Stimulated activated CD4-positive, alpha-beta T cell treated with anti-CD3 and anti-CD28 coated beads, Interleukin-2, amount 100 ng/mL, for 48 hours (primary cell): ENCODE results near the gene FAM20A.
"Not testable (repeated sequence)": the region's sequence is repeated elsewhere in the genome, so short reads cannot be mapped to it uniquely, and the experiment has no call there.

Experiments
- DNase-seq, 2 donors: peaks; one replicate each; pipeline ENCODE4 v3.0.0-alpha.2; 2020

FAM20A gene

DNA sequence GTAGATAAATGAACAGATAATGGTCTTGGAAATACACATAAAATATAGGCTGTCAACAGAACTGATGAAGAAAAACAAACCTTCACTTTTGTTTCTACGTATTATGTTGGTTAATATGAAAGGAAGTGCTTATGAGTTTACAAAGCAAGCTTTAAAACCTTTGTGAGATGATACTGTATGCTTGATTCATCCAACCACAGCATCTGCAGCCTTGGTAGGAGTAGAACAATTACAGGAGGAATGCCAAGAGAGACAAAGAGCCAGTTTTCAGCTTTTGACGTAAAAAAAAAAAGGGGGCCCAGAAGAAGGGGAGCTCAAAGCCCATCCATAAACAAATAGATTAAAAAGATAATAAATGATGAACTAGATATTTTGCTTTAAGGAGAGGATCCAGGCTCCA, 13.3 kb downstream of the FAM20A start:
- no peak for DNase-seq

DNA sequence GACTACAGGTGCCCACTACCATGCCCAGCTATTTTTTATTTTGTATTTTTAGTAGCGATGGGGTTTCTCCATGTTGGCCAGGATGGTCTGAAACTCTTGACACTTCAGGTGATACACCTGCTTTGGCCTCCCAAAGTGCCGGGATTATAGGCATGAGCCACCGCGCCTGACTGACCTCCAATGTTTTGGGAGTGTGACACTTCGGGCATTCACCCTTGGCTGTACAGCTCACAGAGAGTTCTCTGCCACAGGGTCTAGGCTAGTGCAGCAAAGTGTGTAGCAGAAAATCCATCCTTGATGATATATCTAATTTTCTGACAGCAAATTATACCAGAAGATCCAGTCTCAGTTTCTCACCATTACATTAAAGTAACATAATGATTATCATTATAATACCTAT, 14.1 kb downstream of the FAM20A start:
- DNase-seq, result no peak

DNA sequence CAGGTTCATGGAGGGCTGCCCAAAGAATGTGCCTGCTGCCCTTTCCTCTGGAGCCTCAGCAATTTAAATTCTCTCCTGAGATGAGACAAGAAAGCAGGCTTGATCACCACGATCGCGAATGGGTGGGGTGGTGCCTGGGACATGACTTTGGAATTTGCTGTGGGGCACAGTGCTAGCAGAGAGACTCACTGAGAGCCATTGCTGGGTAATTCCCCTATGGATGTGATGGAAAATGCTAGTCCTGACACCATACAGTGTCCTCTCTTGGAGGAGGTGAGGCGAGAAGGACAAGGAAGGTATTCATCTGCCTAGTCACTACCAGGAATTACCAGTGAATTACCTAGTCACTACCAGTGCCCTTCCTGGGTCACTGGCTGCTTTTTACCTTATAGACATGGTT, 15.5 kb downstream of the FAM20A start:
- DNase-seq, result no peak

DNA sequence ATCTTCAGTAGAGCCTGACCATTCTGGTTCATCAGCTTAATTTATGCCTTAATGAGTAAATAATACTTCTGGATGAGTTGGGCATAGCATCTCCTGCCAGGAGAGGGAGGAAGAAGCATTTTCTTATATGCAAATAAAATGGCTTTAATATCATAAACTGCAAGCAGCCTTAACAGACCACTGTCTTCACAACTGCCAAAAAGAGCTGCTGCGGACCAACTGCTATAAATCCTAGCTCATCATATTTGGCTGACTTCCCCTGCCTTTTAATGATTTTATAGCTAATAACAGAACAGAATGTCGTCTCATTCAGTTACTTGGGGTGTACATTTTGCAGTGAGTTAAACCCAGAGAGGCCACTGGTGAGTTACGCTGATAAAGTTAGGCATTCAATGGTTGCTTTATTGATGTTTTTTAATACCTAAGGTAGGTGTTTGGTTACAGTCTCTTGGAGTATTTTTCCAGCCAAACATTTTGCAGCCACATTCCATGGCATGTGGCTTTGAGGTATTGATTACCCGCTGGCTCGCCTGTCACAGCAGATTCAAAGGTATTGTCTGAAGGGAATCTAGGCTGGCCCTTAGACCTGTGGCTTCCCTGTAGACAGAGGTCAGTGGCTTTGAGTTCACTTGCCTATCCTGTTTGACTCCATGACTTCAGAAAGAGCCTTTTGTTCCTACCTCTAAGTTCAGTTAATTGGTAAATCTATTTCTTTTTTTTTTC, 16.4 kb downstream of the FAM20A start:
- DNase-seq, result no peak

DNA sequence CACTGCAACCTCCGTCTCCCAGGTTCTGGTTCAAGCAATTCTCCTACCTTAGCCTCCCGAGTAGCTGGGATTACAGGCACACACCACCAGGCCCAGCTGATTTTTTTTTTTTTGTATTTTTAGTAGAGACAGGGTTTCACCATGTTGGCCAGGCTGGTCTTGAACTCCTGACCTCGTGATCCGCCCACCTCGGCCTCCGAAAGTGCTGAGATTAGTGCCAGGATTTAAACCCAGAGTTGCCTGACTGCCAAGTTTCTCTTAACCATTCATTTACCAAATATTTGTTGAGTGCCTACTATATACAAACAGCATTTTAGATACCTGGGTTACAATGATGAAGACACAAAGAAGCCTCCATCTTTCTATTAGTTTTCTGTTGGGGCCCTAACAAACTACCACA, 18.3 kb downstream of the FAM20A start:
- not testable (repeated sequence) for DNase-seq

DNA sequence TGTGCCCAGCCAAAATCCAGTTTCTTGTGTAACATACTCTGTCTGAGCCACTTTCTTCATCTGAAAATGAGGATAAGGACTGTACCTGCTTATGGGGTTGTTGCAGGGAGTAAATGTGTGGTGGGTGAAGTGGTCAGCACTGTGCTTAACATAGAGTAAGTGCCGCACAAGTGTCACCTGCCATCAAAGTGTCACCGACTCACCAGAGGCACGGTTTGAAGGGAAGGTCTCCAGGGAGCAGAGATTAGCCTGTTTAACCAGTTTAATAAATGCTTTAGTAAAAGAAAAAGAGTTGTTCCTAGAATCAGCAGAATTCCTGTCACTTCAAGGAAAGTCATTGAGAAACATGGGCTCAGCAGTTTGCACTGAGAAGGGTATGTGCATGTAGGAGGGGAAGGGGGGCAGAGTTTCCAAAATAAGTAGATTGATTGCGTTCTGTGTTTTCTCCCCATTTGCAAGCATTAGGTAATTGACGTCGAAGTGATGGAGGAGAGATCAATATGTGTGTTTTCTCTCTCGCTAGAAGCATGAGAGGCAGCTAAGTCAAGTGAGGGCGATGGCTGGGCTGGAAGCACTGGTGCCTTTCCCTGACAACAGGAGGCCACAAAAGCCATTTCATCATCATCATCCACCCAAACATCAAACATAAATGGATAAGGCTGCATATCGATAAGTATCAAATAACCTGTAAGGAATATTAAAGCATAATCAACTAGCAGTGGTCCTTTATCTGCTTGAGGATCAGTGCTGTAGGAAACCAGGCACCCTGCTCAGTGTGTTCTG, 19.1 kb downstream of the FAM20A start:
- DNase-seq, result no peak

DNA sequence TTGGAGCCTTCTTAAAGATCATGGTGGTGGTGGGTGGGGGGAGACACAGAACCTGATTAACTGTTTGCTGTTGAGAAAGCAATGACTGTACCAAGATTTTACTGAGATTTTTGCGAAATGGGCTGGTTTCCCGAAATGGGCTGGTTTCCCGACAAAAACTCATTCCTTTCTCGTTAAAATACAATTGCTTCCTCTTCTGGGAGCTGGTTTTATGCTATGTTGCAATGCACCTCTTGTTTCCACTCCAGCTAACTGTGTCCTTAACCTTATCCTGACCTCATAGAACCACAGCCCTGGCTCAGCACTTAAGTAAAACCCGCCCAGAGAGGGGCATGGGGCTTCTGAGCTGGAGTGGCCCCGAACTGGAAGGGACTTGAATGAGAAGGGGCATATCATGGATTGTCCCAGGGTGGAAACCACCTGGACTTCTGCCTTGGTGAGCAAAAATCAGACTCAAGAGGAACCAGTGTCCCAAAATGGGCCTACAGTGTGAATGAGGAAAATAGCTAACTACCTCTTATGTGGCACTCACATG, 20.9 kb downstream of the FAM20A start:
- no peak for DNase-seq

DNA sequence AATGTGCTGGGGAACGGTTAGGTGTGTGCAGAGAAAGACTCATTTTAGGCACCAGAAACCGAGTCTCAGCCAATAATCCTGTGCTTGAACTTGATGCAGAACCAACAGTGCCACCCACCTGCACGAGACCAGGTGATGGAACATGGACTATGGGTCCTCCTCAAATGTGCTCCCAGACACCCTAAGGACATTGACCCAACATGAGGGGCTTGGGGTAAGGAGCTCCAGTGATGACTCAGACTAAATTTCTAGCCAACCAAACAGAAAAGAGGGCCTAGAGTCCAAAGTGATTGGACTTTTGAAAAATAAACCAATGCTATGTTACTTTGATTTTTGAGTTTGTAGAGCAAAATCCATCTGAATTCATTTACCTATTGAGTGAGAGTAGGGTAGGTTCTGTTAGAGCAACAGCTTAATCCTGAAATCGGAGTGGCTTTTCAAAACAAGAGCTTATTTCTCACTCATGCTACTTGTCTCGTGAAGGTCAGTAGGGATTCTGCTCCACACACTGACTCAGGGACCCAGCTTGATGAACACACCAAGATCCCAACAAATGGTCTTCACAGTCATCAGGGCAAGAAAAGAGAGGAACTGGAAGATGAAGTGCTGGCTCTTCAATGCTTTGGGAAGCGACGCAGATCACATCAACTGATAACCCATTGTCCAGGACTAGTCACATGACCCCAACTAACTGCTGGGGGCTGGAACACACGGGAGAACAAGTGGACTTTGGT, 21.8 kb downstream of the FAM20A start:
- no peak for DNase-seq

DNA sequence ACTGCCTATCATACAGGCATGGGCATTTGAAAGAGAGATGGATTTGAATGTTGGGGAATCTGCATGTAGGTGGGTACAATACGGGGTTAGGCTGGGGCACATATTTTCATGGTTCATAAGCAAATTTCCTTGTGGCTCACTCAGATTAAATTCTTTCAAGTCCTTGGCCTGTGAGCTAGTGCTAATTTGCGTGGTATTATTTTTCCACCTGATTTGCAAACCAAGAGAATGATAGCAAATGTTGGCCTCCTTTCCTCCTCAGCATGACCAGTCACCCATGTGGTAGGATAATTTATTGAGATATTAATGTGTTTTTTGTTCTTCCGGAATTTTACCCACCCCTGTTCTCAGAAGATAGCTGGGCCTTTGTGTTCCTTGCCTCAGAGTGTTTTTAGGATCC, 22.9 kb downstream of the FAM20A start:
- DNase-seq, result no peak

DNA sequence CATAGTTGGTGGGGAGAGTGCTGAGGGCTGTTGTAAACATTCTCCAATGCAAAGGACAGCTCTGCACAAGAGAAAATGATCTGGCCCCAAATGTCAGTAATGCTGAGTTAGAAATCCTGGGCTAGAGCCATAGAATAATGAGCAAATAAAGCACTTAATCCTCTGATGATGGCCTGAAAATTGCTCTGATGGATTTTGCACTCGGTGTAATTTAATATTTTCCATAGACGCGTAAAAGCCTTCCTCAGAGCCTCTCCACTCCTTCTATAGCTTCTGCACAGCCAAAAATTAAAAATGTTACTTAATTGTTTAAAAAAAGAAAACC, 23.7 kb downstream of the FAM20A start:
- no peak for DNase-seq

DNA sequence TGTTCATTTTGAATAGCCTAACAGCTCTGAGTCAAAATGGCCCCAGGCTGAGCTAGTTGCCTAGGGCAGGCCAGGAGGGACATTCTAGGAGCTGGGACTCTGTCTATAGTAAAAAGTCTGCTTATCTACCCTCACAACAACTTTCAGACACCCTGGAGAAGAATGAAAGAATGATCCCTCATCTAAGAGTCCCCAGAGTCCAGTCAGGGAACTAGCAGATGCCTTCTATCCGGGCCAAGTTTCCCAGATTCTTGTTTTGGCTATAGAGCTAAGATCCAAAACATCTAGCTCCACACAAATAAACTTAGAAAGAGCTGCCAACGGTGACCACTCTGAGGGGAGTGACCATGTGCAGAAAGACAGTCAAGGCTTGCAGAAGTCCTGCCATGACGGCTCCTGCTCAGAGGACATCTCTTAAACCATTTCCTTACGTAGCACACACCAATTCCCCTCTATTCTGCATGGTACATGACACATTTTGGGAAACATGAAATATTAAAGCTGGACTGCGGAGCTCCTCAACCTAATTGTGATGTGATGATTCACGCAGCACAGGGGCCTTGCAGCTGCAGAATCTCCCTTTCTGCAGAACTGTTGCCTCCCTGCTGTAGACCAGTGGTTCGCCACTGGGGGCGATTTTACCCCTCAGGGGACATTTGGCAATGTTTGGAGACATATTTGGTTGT, 24.2 kb downstream of the FAM20A start:
- DNase-seq, result no peak

DNA sequence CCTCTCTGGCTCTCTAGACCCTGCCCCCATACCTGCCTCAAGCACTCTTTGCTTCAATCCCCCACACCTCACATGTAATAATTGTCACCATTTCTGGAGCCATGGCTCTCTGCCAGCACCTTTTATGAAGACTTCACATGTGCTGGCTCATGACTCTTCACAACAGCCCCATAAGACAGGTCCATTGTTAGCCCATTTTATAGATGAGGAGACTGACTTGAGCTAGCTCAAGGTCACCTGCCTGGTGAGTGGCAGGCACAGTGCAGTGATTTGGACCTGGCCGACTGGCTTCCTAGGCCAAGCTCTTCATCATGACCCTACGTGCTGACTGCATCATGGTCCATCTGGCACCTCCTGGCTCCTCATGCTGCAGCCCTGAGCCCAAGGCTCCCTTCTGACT, 25.0 kb downstream of the FAM20A start:
- DNase-seq, result no peak

DNA sequence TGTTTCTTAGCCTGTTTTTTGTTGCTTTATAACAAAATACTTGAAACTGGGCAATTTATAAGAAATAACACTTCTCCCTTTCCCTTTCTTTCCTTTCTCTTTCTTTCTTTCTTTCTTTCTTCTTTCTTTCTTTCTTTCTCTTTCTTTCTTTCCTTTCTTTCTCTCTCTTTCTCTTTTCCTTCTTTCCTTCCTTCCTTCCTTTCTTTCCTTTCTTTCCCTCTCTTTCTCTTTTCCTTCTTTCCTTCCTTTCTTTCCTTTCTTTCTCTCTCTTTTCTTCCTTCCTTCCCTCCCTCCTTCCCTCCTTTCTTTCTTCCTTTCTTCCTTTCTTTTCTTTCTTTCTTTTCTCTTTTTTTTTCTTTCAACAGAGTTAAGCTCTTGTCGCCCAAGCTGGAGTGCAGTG, 27.8 kb downstream of the FAM20A start:
- DNase-seq, result no peak

DNA sequence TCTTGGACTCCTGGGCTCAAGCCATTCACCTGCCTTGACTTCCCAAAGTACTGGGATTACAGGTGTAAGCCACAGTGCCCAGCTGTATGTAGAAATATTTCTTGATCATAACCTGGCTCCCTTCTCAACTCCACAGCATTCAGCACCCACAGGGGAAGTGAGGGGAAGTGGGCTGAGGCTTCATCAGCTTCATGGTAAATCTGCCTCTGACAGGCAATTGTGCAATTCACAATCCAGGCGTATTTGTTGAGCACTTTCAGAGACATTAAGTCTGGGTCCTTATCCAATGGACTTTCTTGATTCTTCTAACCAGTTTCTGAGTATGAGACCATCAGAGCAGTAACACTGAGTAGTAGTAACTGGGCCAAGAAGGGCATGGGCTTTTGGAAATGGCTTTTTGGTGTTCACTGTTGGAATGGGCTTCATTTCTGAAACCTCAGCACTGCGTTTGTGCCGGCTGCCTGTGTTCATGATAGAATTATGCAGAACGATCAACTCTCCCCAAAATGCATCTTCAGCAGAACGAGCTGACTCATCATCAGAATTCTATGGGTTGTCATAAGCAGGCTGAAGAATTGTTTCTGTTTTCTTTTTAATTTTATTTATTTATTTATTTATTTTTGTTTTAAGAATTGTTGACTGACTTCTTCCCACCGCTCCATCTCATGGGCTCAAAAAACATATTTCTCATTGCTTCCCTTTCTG, 28.9 kb downstream of the FAM20A start:
- DNase-seq, result no peak

DNA sequence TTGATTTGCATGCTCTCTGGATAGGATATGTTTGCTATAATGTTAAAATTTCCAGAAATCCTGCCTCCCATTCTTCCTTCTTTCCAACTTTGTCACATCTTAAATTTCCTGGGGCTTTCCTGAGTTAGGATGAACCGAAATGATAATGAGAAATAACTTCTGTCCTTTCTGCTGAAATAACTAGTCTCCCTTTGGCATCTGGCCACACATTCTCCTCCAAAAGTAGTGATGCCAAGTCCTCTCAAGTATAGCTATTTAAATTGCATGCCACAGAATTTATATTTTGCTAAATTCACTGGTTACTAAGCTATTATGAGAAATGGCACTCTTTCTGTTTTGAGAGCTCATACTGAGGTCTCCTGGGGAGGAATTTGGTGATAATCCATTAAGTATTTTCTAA, 30.6 kb downstream of the FAM20A start:
- no peak for DNase-seq

DNA sequence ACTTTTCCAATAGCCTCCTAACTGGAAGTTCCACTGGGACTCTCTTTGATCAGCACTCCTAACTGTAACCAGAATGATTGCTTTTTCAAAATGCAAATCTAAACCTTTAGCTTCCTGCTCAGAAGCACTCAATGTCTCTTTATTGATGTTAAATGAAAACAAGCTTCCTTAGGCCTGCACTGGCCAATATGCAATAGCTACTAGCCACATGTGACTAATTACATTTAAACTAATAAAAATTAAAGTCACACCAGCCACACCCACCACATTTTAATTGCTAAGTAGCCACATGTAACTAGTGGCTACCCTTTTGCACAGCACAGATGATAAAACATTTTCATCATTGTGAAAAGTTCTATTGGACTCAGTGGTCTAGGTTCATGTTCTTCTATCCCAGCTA, 31.8 kb downstream of the FAM20A start:
- DNase-seq, result no peak

DNA sequence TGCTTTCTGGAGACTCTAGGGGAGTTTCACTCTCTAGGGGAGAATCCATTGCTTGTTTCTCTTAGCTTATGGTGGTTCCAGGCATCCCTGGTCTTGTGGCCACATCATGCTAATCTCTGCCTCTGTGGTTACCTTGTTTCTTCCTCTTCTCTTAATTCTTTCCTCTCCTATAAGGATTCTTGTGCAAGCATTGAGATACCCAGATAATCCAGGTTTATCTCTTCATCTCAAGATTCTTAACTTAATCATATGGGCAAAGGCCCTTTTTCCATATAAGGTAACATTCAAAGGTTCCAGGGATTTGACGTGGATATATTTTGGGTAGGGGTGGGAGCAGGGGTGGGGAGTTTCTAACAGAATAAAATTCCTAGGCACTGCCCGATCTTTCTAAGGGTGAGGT, 32.6 kb downstream of the FAM20A start:
- no peak for DNase-seq

DNA sequence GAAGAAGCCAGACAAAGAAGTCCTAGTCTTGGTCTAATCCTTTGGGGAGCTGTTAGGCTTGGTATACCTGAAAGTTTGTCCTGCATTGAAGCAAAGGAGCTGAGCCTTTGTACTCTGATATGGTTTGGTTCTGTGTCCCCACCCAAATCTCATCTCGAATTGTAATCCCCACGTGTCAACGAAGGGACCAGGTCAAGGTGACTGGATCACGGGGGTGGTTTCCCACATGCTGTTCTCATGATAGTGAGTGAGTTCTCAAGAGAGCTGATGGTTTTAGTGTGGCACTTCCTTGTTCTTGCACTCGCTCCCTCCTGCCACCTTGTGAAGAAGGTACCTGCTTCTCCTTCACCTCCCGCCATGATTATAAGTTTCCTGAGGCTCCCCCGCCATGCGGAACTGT, 33.6 kb downstream of the FAM20A start:
- no peak for DNase-seq

DNA sequence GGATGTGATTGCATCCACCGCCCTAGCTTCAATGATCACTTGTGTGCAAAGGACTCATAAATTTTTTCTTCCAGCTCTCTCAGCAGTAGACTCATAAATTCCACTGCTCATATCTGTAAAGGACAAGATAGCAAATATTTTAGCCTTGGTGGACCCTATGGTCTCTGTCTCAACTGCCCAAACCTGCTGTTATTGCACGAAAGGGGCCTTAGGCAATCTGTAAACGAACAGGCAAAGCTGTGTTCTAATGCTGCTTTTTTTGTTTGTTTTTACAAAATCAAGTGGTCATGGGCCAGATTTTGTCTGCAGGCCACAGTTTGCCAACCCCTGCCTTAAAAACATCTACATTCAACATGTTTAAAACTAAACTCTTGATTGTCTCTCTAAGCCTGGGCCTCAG, 34.1 kb downstream of the FAM20A start:
- DNase-seq, result no peak

DNA sequence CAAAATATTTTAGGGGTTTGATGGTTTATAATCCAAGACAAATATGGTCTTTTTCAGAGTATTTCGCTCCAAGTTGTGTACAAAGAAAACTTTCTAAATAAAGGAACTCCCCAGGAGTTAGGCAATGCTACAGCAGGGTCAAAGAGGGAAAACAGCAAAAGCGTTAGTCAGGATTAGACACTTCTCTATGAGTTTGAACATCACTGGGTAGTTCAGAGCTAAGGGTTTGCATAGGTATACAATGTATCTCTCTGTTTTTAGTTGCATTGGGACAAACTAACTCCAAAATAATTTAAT, 34.8 kb downstream of the FAM20A start:
- DNase-seq, result no peak

DNA sequence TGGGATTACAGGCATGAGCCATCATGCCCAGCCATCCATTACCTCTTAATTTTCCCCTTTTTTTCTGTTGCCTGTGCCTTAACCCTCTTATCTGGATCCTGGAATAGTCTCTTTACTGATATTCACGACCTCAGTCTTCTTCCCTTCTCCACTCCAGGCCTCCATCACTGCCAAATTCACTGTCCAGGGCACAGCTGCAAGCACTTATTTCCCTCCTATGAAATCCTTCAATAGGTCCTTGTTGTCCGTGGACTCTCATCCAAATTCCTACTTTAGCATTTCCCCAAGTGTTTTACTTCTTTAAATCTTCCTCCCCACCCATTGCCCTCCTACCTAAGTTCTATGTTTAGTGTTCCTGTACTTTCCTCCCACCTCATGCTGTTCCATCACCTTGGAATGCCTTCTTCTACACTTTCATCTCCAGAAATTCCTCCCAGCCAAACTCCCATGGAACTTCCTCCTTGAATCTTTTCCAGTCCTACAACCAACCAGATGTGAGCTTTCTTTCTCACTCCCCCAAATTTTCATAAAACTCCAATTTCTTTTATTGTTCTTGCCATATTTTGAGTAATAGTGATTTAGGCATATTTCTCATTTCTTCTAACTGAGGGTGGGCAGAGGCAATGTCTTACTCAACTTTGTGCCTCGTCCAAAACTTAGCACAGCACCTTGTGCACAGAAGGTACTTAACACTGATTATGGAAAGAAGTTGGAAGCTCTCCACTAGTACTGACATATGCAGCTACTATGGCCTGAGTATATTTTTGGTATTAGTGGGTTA, 35.3 kb downstream of the FAM20A start:
- no peak for DNase-seq
